Keratinocyte (primary cell): ENCODE measurements around the gene DGLUCY. TPM values are rescaled to one million over a fixed set of nuclear protein-coding genes. Genes with fewer than 3 reads are reported as not detected.

Experiments used
- DNase-seq: peaks from one replicate; pipeline ENCODE4 v3.0.0-alpha.2; 2011; ENCODE audit warnings: low read depth, missing footprints, low spot score
- FAIRE-seq: peaks from 2 replicates; lab custom pipeline; 2011; peaks lifted over from hg19 to GRCh38; lab: Jason Lieb, UNC
- H2AFZ ChIP-seq: 2 replicates; pipeline ENCODE4 v1.6.0; 2012; ENCODE audit warnings: low read length, control low read depth, inconsistent platforms; ENCODE audit not compliant: control insufficient read depth
- H3K27ac ChIP-seq: 2 replicates; pipeline ENCODE4 v1.5.1; 2011; ENCODE audit warnings: low read length; ENCODE audit not compliant: control insufficient read depth, insufficient read depth
- H3K27me3 ChIP-seq: 3 replicates; pipeline ENCODE4 v1.6.0; 2011; ENCODE audit warnings: low read length; ENCODE audit not compliant: control insufficient read depth, insufficient read depth; ENCODE audit errors: extremely low read depth
- H3K36me3 ChIP-seq, 2 experiments: 2 replicates in 1 of 2; 3 replicates in 1 of 2; pipeline ENCODE4 v1.5.1; 2011; ENCODE audit warnings: low read length in 2 of 2, mild to moderate bottlenecking in 1 of 2; ENCODE audit not compliant: control insufficient read depth in 2 of 2, insufficient read depth in 2 of 2; ENCODE audit errors: extremely low read depth in 1 of 2
- H3K4me1 ChIP-seq: 3 replicates; pipeline ENCODE4 v1.5.1; 2011; ENCODE audit warnings: low read length; ENCODE audit not compliant: control insufficient read depth, insufficient read depth; ENCODE audit errors: extremely low read depth
- H3K4me2 ChIP-seq: 3 replicates; pipeline ENCODE4 v1.6.0; 2011; ENCODE audit warnings: low read depth, low read length; ENCODE audit not compliant: control insufficient read depth, insufficient read depth; ENCODE audit errors: extremely low read depth
- H3K4me3 ChIP-seq, 3 experiments: fragments of 200-600 bp in 1 of 3; sonication (generic) in 1 of 3; 2 replicates in 2 of 3; 3 replicates in 1 of 3; pipeline ENCODE4 v1.5.1; 2011 to 2016; ENCODE audit warnings: low read length in 3 of 3, mild to moderate bottlenecking in 3 of 3, control low read depth in 2 of 3, inconsistent platforms in 1 of 3, low read depth in 1 of 3, mixed read lengths in 1 of 3, mixed run types in 1 of 3, moderate library complexity in 1 of 3; ENCODE audit not compliant: control insufficient read depth in 2 of 3, insufficient read depth in 2 of 3; ENCODE audit errors: extremely low read depth in 1 of 3
- H3K79me2 ChIP-seq: 2 replicates; pipeline ENCODE4 v1.6.0; 2012; ENCODE audit warnings: low read length; ENCODE audit not compliant: control insufficient read depth, insufficient read depth
- H3K9ac ChIP-seq: 3 replicates; pipeline ENCODE4 v1.6.0; 2011; ENCODE audit warnings: low read length; ENCODE audit not compliant: control insufficient read depth, insufficient read depth; ENCODE audit errors: extremely low read depth
- H3K9me1 ChIP-seq: 3 replicates; pipeline ENCODE4 v1.6.0; 2011; ENCODE audit warnings: low read length; ENCODE audit not compliant: control insufficient read depth, insufficient read depth; ENCODE audit errors: extremely low read depth
- H3K9me3 ChIP-seq: 2 replicates; pipeline ENCODE4 v1.5.1; 2012; ENCODE audit warnings: low read depth, low read length; ENCODE audit not compliant: control insufficient read depth
- H4K20me1 ChIP-seq: 3 replicates; pipeline ENCODE4 v1.6.0; 2011; ENCODE audit warnings: low read length; ENCODE audit not compliant: control insufficient read depth, insufficient read depth; ENCODE audit errors: extremely low read depth
- EZH2 ChIP-seq: IDR thresholded peaks from one replicate; pipeline ENCODE4 v1.6.1; 2012; ENCODE audit warnings: inconsistent platforms, mild to moderate bottlenecking, low read length, moderate library complexity
- dilution Hi-C: fragments of 300-500 bp; cut with MboI; formaldehyde crosslinking; loops from one replicate; pipeline ENCODE4 v1.7.0; 2020; ENCODE audit warnings: low sequenced_read_pairs; ENCODE audit not compliant: extremely low pct_ligation_motif_present
- polyA plus RNA-seq, 5 experiments: library from polyadenylated mRNA; depleted of rRNA in 3 of 5; stranded (reverse) in 3 of 5; stranded (forward) in 1 of 5; unstranded in 1 of 5; fragments of >200 nt; gene quantifications; 1 replicate in 1 of 5; 2 replicates in 3 of 5; 3 replicates in 1 of 5; pipeline versions ENCODE4 v1.2.1 to v1.2.3, GENCODE V29; 2011 to 2012; ENCODE audit warnings: missing spikeins in 2 of 5, low read depth in 1 of 5, low replicate concordance in 1 of 5
- TF ChIP-seq, protein P1 (sequence below), 3 experiments: IDR thresholded peaks in 1 of 3; conservative IDR thresholded peaks in 1 of 3; optimal IDR thresholded peaks in 1 of 3; 2 replicates in 2 of 3; 3 replicates in 1 of 3; pipeline versions ENCODE3 to v1.5.1; 2011; ENCODE audit warnings: low read length in 3 of 3, mild to moderate bottlenecking in 3 of 3, moderate library complexity in 2 of 3, control low read depth in 1 of 3, inconsistent platforms in 1 of 3; ENCODE audit not compliant: insufficient read depth in 2 of 3; ENCODE audit errors: extremely low read depth in 1 of 3

Gene DGLUCY
- polyA plus RNA-seq, 1 donor (not counting 4 experiments of a cell fraction or from before 2014, with no cell fraction given), result 19.4 TPM

DNA sequence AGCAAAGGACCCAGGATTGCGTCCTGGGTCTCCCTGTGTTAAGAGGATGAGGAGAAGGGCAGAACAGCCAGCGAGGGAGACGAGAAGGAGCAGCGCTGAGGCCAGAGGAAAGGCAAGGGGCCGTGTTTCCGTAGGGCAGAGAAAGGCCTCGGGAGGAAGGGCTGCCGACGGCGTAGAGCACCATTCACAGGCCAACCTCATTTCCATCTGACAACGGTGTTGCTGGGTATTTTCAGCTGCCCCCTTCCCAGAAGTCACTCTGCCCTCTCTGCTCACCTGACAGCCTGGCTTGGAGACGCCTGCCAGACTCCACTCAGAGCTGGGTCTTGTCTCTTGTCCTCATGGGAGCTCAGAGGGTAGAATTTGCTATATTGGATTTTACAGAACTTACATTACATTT, 79.2 kb downstream of the DGLUCY start:
- no peak overlapping the region for H3K27ac ChIP-seq
- H3K36me3 ChIP-seq, result peaks cover 4 to 6% of the 10 kb centered on the region in 2 experiments
- no peak for TF ChIP-seq EZH2
- TF ChIP-seq, protein P1, sequence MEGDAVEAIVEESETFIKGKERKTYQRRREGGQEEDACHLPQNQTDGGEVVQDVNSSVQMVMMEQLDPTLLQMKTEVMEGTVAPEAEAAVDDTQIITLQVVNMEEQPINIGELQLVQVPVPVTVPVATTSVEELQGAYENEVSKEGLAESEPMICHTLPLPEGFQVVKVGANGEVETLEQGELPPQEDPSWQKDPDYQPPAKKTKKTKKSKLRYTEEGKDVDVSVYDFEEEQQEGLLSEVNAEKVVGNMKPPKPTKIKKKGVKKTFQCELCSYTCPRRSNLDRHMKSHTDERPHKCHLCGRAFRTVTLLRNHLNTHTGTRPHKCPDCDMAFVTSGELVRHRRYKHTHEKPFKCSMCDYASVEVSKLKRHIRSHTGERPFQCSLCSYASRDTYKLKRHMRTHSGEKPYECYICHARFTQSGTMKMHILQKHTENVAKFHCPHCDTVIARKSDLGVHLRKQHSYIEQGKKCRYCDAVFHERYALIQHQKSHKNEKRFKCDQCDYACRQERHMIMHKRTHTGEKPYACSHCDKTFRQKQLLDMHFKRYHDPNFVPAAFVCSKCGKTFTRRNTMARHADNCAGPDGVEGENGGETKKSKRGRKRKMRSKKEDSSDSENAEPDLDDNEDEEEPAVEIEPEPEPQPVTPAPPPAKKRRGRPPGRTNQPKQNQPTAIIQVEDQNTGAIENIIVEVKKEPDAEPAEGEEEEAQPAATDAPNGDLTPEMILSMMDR (optimal IDR thresholded peaks at IDR 0.05 in 1 of 3, IDR thresholded peaks at IDR 0.05 in 1 of 3, conservative IDR thresholded peaks at IDR 0.05 in 1 of 3; ENCODE audit: extremely low read depth in 1 of 3, insufficient read depth in 2 of 3, low read length in 3 of 3), result no peak
- no peak overlapping the region for H2AFZ ChIP-seq
- DNase-seq (no peak), FAIRE-seq (no peak)
- dilution Hi-C loops, result no loop called here
- no peaks in the 10 kb centered on the region for H4K20me1 ChIP-seq
- H3K9me1 ChIP-seq, result no peaks in the 10 kb centered on the region
- no peak overlapping the region for H3K4me3 ChIP-seq
- H3K4me2 ChIP-seq, result no peak overlapping the region
- H3K9ac ChIP-seq, result no peak overlapping the region
- H3K4me1 ChIP-seq, result no peaks in the 10 kb centered on the region
- H3K27me3 ChIP-seq, result no peaks in the 10 kb centered on the region
- H3K9me3 ChIP-seq, result no peaks in the 10 kb centered on the region
- no peaks in the 10 kb centered on the region for H3K79me2 ChIP-seq

DNA sequence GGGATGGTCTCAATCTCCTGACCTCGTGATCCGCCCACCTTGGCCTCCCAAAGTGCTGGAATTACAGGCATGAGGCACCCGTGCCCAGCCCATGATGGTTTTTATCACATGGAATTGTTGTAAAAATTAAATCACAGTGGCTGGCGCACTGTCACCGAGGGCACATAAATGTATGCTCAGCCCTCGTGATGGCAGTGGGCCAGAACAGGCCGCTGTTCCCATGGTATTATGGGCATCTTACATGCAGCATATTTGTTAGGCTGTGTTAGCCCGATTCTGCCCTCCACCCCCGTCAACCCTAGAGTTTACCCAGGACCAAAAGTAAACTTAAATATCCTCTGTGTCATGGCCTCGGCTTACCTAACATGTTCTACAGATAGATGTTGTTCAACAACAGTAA, 82.0 kb downstream of the DGLUCY start:
- Histone ChIP-seq H3K27ac (no peak overlapping the region), H3K9me3 (peaks cover 2% of the 10 kb centered on the region), H3K4me3 (no peak overlapping the region), H2AFZ (no peak overlapping the region), H3K4me2 (no peak overlapping the region), H3K9me1 (no peaks in the 10 kb centered on the region), H4K20me1 (no peaks in the 10 kb centered on the region), H3K27me3 (no peaks in the 10 kb centered on the region), H3K4me1 (no peaks in the 10 kb centered on the region), H3K79me2 (no peaks in the 10 kb centered on the region), H3K9ac (no peak overlapping the region), H3K36me3 (peaks cover 6 to 8% of the 10 kb centered on the region in 2 experiments)
- dilution Hi-C loops, result no loop called here
- DNase-seq (no peak), FAIRE-seq (no peak)
- TF ChIP-seq EZH2, result no peak
- TF ChIP-seq, protein P1 (optimal IDR thresholded peaks at IDR 0.05 in 1 of 3, IDR thresholded peaks at IDR 0.05 in 1 of 3, conservative IDR thresholded peaks at IDR 0.05 in 1 of 3; ENCODE audit: extremely low read depth in 1 of 3, insufficient read depth in 2 of 3, low read length in 3 of 3), result no peak
